ENCODE measurements around the gene PKP3. TPM values are rescaled to one million over a fixed set of nuclear protein-coding genes. Genes with fewer than 3 reads are reported as not detected.
A peak's percentile ranks its signal among the peaks of the same experiment; 100 is the strongest.

The PKP3 gene
- total RNA-seq, 5 donors from 2014 or later (not counting 1 experiment from before 2014, with no cell fraction given) = 0.32 to 0.85 (median 0.47) TPM; not detected in 1

DNA sequence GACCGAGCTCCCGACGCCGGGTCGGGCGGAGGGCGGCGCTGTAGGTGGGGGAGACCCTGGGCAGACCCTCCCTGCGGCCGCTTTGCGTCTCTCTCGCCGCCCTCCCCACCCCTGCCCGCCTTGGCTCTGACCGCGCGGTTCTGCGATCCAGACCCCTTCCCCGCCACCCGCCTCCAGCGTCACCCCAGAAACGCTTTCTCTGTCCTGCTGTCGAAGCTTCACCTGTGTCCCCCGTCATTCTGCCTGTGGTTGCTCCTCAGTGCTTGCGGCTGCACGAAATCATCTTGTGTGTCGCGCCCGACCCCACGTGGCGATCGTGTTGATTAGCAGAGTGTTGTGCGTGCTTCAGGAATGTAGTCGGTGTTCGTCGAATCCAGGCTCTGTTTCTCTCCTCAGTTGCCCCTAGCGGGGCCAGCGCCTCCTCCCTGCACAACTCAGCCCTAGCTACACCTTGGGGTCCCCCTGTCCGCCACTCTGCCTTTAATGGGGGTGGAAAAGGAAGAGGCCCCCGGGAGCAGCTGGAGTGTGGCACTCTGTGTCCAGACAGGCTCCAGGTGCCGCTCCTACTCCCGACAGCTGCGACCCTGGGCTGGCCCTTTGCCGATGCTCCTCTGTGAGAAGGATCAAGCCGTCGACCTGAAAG is 56.9 kb downstream of the PKP3 start:
- H3K9me3 ChIP-seq = no peaks in the 10 kb centered on the region
- Mint-ChIP-seq H3K27ac (peak overlapping the region; percentile 88 to 92), H3K36me3 (peaks cover 8% of the 10 kb centered on the region), H3K4me3 (peak overlapping the region; percentile 84 to 92 (median 92)), H3K27me3 (no peaks in the 10 kb centered on the region), H3K9me3 (no peaks in the 10 kb centered on the region), H3K4me1 (peaks cover 24 to 30% (median 27%) of the 10 kb centered on the region in 3 donors)
- DNase-seq (peak; percentile 56 to 92 (median 82)), ATAC-seq (replicated peaks in 1 of 4) (peak; percentile 56 to 62 (median 60))
- POLR2A ChIA-PET = no interaction called here
- H3K4me3 ChIP-seq (ENCODE audit: control insufficient read depth in 1 of 2, extremely low read depth in 1 of 2, low read length in 1 of 2) = peak overlapping the region; percentile 58 to 78
- no peaks in the 10 kb centered on the region for H3K27me3 ChIP-seq (replicated peaks in 1 of 2; ENCODE audit: control insufficient read depth in 2 of 2, extremely low read depth in 1 of 2, insufficient read depth in 2 of 2, low read length in 1 of 2)
- 13% methylated on average over 31 of the region's 46 CpGs for WGBS (ENCODE audit: insufficient coverage)
- H3K27ac ChIP-seq (ENCODE audit: low read length) = peak overlapping the region; percentile 57
- H3K36me3 ChIP-seq (ENCODE audit: control insufficient read depth in 2 of 2, extremely low read depth in 1 of 2, insufficient read depth in 1 of 2, low read length in 1 of 2) = peaks cover 7 to 15% of the 10 kb centered on the region in 2 donors
- H3K4me1 ChIP-seq (ENCODE audit: control insufficient read depth in 1 of 2, extremely low read depth in 1 of 2, insufficient read depth in 2 of 2, low read length in 2 of 2) = peaks cover 12 to 47% of the 10 kb centered on the region in 2 experiments
- CTCF ChIA-PET = interaction anchor here (0.6 to 4.1 kb wide), 6 partner anchors 44 to 200 kb away, joined by 3 to 38 read pairs (median 5); no protein-coding TSS in a partner anchor

DNA sequence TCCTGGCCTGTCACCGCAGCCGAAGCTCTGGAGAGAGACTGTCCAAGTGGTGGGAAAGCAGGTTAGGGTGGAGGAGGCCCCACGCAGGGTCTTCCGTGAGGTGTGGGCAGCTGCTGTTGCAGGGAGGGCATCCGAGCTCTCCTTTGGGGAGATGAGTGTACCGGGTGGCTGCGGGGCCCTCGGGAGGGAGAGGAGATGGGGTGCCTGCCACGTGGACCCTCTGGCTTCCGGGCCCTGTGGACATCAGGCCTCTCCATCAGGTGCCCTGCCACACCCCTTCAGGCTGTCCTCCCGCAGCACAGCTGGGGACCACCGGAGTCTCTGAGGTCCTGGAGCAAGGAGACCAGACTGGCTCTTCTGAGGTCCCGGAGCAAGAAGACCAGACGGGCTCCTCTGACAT is 57.7 kb downstream of the PKP3 start:
- Histone ChIP-seq H3K4me1 (ENCODE audit: control insufficient read depth in 1 of 2, extremely low read depth in 1 of 2, insufficient read depth in 2 of 2, low read length in 2 of 2) (peaks cover 12 to 55% of the 10 kb centered on the region in 2 experiments), H3K36me3 (ENCODE audit: control insufficient read depth in 2 of 2, extremely low read depth in 1 of 2, insufficient read depth in 1 of 2, low read length in 1 of 2) (peaks cover 7 to 15% of the 10 kb centered on the region in 2 donors), H3K4me3 (ENCODE audit: control insufficient read depth in 1 of 2, extremely low read depth in 1 of 2, low read length in 1 of 2) (no peak overlapping the region), H3K27me3 (replicated peaks in 1 of 2; ENCODE audit: control insufficient read depth in 2 of 2, extremely low read depth in 1 of 2, insufficient read depth in 2 of 2, low read length in 1 of 2) (no peaks in the 10 kb centered on the region), H3K27ac (ENCODE audit: low read length) (no peak overlapping the region), H3K9me3 (no peaks in the 10 kb centered on the region)
- DNase-seq (no peak), ATAC-seq (replicated peaks in 1 of 4) (no peak)
- H3K27me3 Mint-ChIP-seq = no peaks in the 10 kb centered on the region
- ChIA-PET POLR2A (no interaction called here), CTCF (interaction anchor here in 1 of 2 donors (4.1 kb wide), 1 partner anchor 45 kb away, joined by 38 read pairs; no protein-coding TSS in a partner anchor)
- H3K27ac Mint-ChIP-seq = peak overlapping the region in 1 of 2 donors; percentile 88
- H3K36me3 Mint-ChIP-seq = peaks cover 12% of the 10 kb centered on the region
- 98% methylated on average over 11 of the region's 14 CpGs for WGBS (ENCODE audit: insufficient coverage)
- H3K9me3 Mint-ChIP-seq = no peaks in the 10 kb centered on the region
- H3K4me1 Mint-ChIP-seq = peaks cover 32 to 38% (median 33%) of the 10 kb centered on the region in 3 donors
- H3K4me3 Mint-ChIP-seq = peak overlapping the region; percentile 84 to 92 (median 92)

DNA sequence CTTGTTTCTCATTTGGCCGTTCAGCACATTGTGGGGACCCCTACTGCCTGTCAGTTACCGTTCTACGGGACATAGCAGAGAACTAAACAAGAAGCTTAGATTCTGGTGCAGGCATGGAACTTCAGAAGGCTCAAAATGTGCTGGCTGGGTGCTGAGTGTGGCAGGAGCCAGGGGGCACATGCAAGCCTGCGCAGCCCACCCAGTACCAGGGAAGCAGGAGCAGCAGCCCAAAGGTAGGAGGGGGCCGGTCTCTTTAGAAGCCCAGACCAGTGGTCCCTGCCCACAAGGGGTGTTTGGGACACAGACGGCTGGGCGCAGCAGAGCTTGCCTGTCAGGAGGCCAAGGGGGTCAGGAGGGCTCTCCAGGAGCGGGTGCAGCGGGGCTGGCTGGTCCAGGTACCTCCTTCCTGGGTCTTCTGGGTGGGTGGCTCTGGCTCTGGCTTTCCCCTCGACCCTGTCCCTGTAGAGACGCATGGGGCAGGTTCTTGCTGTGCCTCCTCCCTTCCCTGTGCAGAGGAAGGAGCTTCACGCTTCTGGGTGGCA is 58.3 kb downstream of the PKP3 start:
- peaks cover 37 to 44% (median 39%) of the 10 kb centered on the region in 3 donors for H3K4me1 Mint-ChIP-seq
- DNase-seq (no peak), ATAC-seq (replicated peaks in 1 of 4) (no peak)
- no peaks in the 10 kb centered on the region for H3K9me3 Mint-ChIP-seq
- POLR2A ChIA-PET = no interaction called here
- no peak overlapping the region for H3K27ac Mint-ChIP-seq
- peak overlapping the region in 1 of 3 donors; percentile 84 for H3K4me3 Mint-ChIP-seq
- peaks cover 7 to 15% of the 10 kb centered on the region in 2 donors for H3K36me3 ChIP-seq (ENCODE audit: control insufficient read depth in 2 of 2, extremely low read depth in 1 of 2, insufficient read depth in 1 of 2, low read length in 1 of 2)
- no peaks in the 10 kb centered on the region for H3K27me3 ChIP-seq (replicated peaks in 1 of 2; ENCODE audit: control insufficient read depth in 2 of 2, extremely low read depth in 1 of 2, insufficient read depth in 2 of 2, low read length in 1 of 2)
- 99% methylated on average over 9 of the region's 12 CpGs for WGBS (ENCODE audit: insufficient coverage)
- no peak overlapping the region for H3K4me3 ChIP-seq (ENCODE audit: control insufficient read depth in 1 of 2, extremely low read depth in 1 of 2, low read length in 1 of 2)
- H3K27ac ChIP-seq (ENCODE audit: low read length) = no peak overlapping the region
- H3K4me1 ChIP-seq (ENCODE audit: control insufficient read depth in 1 of 2, extremely low read depth in 1 of 2, insufficient read depth in 2 of 2, low read length in 2 of 2) = peaks cover 15 to 60% of the 10 kb centered on the region in 2 experiments
- H3K27me3 Mint-ChIP-seq = no peaks in the 10 kb centered on the region
- H3K9me3 ChIP-seq = no peaks in the 10 kb centered on the region
- CTCF ChIA-PET = no interaction called here
- H3K36me3 Mint-ChIP-seq = peaks cover 12% of the 10 kb centered on the region

DNA sequence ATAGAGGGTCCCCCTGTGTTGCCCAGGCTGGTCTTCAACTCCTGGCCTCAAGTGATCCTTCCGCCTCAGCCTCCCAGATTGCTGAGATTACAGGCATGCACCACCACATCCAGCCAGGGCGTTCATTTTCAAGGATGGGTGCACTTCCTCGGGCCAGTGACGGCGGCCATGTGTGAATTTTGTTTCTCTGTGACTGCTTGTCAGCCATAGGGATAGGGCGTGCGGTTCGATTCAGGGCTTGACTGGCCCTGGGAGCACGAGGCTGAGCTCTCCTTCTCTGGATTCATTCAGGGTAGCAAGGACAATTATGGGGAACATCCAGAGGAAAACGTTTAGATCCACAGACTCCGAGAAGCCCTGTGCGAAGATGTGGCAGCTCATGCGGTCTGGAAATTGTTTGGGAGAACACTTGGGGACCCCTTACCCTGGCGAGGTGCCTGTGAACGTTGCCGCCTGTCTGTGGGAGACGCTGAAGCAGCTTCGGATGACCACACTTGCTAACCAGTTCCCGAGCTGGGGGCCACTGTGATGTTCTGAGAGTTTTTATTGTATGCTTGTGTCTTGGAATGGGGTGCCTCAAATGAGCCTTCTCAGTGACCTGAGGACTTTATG is 59.0 kb downstream of the PKP3 start:
- no peak for ATAC-seq (replicated peaks in 1 of 4)
- Mint-ChIP-seq H3K27me3 (no peaks in the 10 kb centered on the region), H3K4me1 (peaks cover 44 to 51% (median 46%) of the 10 kb centered on the region in 3 donors), H3K9me3 (no peaks in the 10 kb centered on the region), H3K4me3 (no peak overlapping the region), H3K36me3 (peaks cover 12% of the 10 kb centered on the region), H3K27ac (peak overlapping the region in 1 of 2 donors; percentile 52)
- H3K36me3 ChIP-seq (ENCODE audit: control insufficient read depth in 2 of 2, extremely low read depth in 1 of 2, insufficient read depth in 1 of 2, low read length in 1 of 2) = peaks cover 7 to 15% of the 10 kb centered on the region in 2 donors
- WGBS (ENCODE audit: insufficient coverage) = 96% methylated on average over 19 of the region's 19 CpGs
- H3K4me1 ChIP-seq (ENCODE audit: control insufficient read depth in 1 of 2, extremely low read depth in 1 of 2, insufficient read depth in 2 of 2, low read length in 2 of 2) = peaks cover 17 to 61% of the 10 kb centered on the region in 2 experiments
- ChIA-PET POLR2A (no interaction called here), CTCF (no interaction called here)
- H3K4me3 ChIP-seq (ENCODE audit: control insufficient read depth in 1 of 2, extremely low read depth in 1 of 2, low read length in 1 of 2) = no peak overlapping the region
- no peak for DNase-seq
- H3K9me3 ChIP-seq = no peaks in the 10 kb centered on the region
- H3K27me3 ChIP-seq (replicated peaks in 1 of 2; ENCODE audit: control insufficient read depth in 2 of 2, extremely low read depth in 1 of 2, insufficient read depth in 2 of 2, low read length in 1 of 2) = no peaks in the 10 kb centered on the region
- no peak overlapping the region for H3K27ac ChIP-seq (ENCODE audit: low read length)

DNA sequence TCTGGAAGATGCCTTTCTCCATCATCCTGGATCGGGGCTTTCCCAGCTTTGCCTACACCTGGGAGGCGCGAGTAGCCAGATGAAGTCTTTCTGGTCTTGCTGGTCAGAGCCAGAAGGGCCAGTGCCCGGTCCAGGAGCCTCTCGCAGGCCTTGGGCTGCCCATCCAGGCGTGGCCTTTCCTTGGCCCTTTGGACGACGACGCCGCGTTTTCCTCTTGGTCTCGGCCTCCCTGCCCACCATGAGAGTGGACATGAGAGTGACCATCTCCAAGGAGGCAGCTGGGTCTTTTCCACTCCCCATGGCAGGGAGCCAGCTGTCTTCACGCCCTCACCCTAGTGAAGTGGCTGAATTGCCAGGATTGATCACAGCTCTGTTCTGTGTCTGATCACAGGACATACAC is 59.6 kb downstream of the PKP3 start:
- H3K27ac Mint-ChIP-seq = no peak overlapping the region
- peaks cover 12% of the 10 kb centered on the region for H3K36me3 Mint-ChIP-seq
- Histone ChIP-seq H3K36me3 (ENCODE audit: control insufficient read depth in 2 of 2, extremely low read depth in 1 of 2, insufficient read depth in 1 of 2, low read length in 1 of 2) (peaks cover 7 to 15% of the 10 kb centered on the region in 2 donors), H3K4me1 (ENCODE audit: control insufficient read depth in 1 of 2, extremely low read depth in 1 of 2, insufficient read depth in 2 of 2, low read length in 2 of 2) (peaks cover 13 to 55% of the 10 kb centered on the region in 2 experiments), H3K4me3 (ENCODE audit: control insufficient read depth in 1 of 2, extremely low read depth in 1 of 2, low read length in 1 of 2) (no peak overlapping the region), H3K27me3 (replicated peaks in 1 of 2; ENCODE audit: control insufficient read depth in 2 of 2, extremely low read depth in 1 of 2, insufficient read depth in 2 of 2, low read length in 1 of 2) (no peaks in the 10 kb centered on the region), H3K27ac (ENCODE audit: low read length) (no peak overlapping the region), H3K9me3 (no peaks in the 10 kb centered on the region)
- no peak for DNase-seq
- peaks cover 43 to 48% (median 44%) of the 10 kb centered on the region in 3 donors for H3K4me1 Mint-ChIP-seq
- ChIA-PET POLR2A (no interaction called here), CTCF (no interaction called here)
- H3K27me3 Mint-ChIP-seq = no peaks in the 10 kb centered on the region
- WGBS (ENCODE audit: insufficient coverage) = 95% methylated on average over 8 of the region's 13 CpGs
- ATAC-seq (replicated peaks in 1 of 4) = no peak
- no peak overlapping the region for H3K4me3 Mint-ChIP-seq
- no peaks in the 10 kb centered on the region for H3K9me3 Mint-ChIP-seq

DNA sequence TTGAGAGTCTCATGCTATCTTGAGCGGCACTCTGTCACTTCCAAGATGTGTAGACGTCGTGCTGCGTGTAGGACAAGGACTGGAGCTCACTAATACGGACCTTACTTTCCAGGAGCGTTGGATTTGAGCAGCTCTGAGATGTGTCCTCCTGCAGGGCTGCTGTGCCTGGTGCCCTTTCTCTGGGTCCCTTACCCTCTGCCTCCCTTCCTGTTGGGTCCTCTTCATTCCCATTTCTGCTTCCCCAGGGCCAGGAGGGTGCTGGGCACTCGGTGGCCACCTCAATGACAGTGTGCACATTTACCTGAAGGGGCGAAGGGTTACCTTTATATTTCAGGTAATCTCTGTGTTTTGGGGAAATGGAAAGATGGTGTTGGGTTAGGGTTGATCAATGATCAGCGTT is 60.0 kb downstream of the PKP3 start:
- no peak for ATAC-seq (replicated peaks in 1 of 4)
- peak overlapping the region in 1 of 2 donors; percentile 32 for H3K27ac Mint-ChIP-seq
- CTCF ChIA-PET = interaction anchor here in 1 of 2 donors (0.6 kb wide), 1 partner anchor 17 kb away, joined by 4 read pairs; no protein-coding TSS in a partner anchor
- POLR2A ChIA-PET = no interaction called here
- no peaks in the 10 kb centered on the region for H3K9me3 ChIP-seq
- no peak overlapping the region for H3K4me3 ChIP-seq (ENCODE audit: control insufficient read depth in 1 of 2, extremely low read depth in 1 of 2, low read length in 1 of 2)
- peaks cover 7 to 15% of the 10 kb centered on the region in 2 donors for H3K36me3 ChIP-seq (ENCODE audit: control insufficient read depth in 2 of 2, extremely low read depth in 1 of 2, insufficient read depth in 1 of 2, low read length in 1 of 2)
- peaks cover 41 to 45% (median 44%) of the 10 kb centered on the region in 3 donors for H3K4me1 Mint-ChIP-seq
- peaks cover 11 to 50% of the 10 kb centered on the region in 2 experiments for H3K4me1 ChIP-seq (ENCODE audit: control insufficient read depth in 1 of 2, extremely low read depth in 1 of 2, insufficient read depth in 2 of 2, low read length in 2 of 2)
- DNase-seq = no peak
- H3K27me3 ChIP-seq (replicated peaks in 1 of 2; ENCODE audit: control insufficient read depth in 2 of 2, extremely low read depth in 1 of 2, insufficient read depth in 2 of 2, low read length in 1 of 2) = no peaks in the 10 kb centered on the region
- WGBS (ENCODE audit: insufficient coverage) = 93% methylated on average over 8 of the region's 9 CpGs
- H3K4me3 Mint-ChIP-seq = no peak overlapping the region
- H3K36me3 Mint-ChIP-seq = peaks cover 12% of the 10 kb centered on the region
- H3K9me3 Mint-ChIP-seq = no peaks in the 10 kb centered on the region
- no peak overlapping the region for H3K27ac ChIP-seq (ENCODE audit: low read length)
- H3K27me3 Mint-ChIP-seq = no peaks in the 10 kb centered on the region
